Erythroblast (primary cell): ENCODE results near the gene CPAMD8.
"Not testable (repeated sequence)": the region's sequence is repeated elsewhere in the genome, so short reads cannot be mapped to it uniquely, and the experiment has no call there.

Source experiments
- DNase-seq, 2 experiments: peaks; one replicate each; lab custom pipeline; 2025; lab: John Stamatoyannopoulos, UW
- GATA1 ChIP-seq: IDR thresholded peaks from 2 replicates; pipeline ENCODE4 v1.6.1; 2011; ENCODE audit warnings: low read depth, mild to moderate bottlenecking, control low read depth, low read length, moderate library complexity
- POLR2A ChIP-seq: IDR thresholded peaks from 2 replicates; pipeline ENCODE4 v1.6.1; 2011; ENCODE audit warnings: mild to moderate bottlenecking, low read length

Gene CPAMD8

DNA sequence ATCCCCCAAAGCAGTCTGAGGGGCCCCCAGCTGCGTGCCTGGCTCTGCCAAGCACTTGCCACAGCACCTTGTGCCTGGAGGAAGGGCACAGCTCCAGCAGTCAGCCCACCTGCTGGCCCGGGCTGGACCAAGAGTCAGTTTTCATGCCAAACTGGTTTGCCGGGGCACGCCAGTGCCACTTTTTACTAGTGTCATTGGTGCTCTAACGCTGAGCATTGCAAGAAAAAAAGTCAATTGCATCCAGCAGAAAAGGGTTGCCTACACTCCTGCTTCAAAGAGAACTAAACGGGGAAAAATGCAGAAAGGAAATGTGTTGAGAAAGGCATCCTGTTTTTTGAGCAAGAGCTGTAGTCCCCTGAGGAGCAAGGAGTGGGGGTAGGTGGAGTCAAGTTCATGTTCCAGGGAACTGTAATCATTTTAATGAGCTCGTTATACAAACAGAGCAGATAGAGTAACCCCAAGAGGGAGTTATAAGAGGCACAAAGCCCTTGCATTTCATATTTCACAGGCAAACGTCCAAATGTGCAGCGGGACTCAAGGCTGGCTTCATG is 69.4 kb downstream of the CPAMD8 start:
- no peak for TF ChIP-seq GATA1
- no peak for TF ChIP-seq POLR2A
- no peak for DNase-seq

DNA sequence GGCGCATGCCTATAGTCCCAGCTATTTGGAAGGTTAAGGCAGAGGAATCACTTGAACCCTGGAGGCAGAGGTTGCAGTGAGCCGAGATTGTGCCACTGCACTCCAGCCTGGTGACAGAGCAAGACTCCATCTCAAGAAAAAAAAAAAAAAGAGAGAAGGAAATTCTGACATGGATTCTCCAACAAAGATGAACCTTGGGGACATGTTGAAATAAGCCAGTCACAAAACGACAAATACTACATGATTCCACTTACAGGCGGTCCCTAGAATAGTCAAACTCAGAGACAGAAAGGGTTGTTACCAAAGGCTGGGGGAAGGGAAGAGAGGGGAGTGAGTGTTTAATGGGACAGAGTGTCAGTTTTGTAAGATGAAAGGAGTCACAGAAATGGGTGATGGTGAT is 71.4 kb downstream of the CPAMD8 start:
- no peak for DNase-seq
- TF ChIP-seq POLR2A (no peak), GATA1 (no peak)

DNA sequence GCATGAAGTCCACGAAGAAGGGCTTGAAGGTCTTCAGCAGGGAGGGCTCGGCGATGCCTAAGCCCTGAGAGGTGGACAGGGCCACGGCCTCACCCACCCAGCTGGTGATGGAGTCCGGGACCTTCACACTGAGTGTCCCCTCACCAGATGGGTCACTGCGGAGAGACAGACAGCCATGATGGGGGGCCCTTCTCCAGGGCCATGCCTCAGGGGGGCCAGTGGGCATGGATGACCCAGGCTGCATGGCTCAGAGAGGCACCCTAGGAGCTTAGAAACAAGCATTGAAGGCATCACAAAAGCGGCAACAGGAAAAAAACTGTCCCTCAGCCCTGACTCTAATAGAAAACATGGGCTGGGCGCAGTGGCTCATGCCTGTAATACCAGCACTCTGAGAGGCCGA is 74.6 kb downstream of the CPAMD8 start:
- DNase-seq: no peak

DNA sequence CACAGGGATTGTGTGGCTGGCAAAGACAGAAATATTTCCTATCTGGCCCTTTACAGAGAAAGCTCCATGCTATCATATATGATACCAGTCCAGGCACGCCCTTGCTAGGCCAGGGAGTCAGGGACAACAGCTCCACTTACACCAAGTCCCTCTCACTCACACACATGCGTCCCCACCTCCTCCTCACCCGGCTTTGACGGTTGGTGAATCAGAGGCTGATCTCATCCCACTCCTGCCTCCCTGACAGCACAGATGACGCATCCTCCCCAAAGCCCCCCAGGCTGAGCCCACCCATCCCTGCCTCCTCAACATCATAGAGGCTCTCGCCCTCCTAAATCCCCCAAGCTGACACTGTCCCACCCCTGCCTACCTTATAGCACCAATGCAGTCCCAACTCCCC is 75.1 kb downstream of the CPAMD8 start:
- TF ChIP-seq POLR2A (no peak), GATA1 (no peak)
- DNase-seq: no peak

More for the DNA sequence above, 74.6 kb downstream of the CPAMD8 start:
- no peak for TF ChIP-seq GATA1
- TF ChIP-seq POLR2A: no peak

DNA sequence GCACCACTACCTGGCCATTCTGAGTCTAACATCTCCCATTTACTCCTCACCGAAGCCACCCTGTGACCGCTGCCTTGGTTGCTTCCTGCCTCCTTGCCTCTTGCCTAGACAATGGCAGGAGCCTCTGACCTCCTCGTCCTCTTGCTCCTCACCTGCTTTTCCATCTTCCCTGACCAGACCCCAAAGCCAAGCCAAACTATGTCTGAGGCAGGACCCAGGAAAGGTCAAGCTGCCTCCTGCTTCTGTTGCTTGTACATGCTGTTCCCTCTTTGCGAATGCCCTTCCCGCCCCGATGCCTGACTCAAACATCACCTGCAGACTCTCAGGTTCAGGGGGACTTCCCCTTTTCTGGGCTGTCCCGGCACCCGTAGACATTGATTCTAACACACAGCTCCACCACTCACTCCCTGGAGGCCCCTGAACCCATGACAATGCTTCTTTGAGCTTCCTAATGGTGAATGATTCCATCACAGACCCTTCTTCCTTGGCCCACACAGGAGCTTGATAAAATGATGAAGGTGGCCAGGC is 77.0 kb downstream of the CPAMD8 start:
- DNase-seq: no peak

DNA sequence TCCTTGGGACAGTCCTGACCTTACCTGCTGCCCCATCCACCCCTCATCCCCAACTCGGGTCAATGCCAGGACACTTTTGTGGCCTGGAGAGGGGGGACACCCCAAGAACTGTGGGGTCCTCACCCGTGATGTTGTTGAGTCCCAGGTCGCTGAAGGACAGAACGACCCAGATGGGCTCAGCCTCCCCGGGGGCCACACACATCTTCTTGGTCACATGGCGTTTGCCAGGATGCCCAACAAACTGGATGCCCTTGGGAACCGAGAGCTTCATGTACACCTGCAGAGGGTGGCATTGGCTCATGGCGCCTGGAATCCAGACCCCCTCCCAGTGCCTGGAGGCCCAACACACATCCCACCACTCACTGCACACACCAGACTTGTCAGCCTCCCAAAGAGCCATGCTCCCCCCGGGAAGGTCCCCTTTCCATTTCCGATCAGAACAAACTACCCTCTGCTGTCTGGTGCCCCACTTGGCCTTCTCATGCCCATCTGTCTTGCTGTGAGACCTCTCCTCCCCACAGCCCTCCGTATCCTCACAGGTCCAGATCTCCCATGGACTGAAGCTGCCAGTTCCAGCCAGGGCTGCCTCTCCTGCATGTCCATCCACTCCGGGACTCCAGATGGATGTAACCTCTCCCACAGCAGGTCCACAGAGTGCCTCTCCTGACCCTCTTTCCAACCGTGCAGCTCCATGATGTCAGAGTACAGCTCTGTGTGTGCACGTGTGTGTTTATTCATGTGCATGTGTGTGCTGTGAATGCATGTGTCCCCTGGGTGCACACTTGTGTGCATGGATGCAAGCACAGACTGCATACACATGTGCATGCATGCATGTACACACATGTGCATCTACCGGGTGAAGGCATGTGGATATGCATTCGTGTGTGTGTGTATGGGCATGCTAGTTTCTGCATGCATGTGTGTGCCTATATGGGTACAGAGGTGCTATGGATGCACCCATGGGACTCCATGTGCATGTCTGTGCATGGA is 79.4 kb downstream of the CPAMD8 start:
- no peak for DNase-seq
- TF ChIP-seq GATA1 (no peak), POLR2A (no peak)

More for the DNA sequence above, 77.0 kb downstream of the CPAMD8 start:
- TF ChIP-seq POLR2A (no peak), GATA1 (no peak)

DNA sequence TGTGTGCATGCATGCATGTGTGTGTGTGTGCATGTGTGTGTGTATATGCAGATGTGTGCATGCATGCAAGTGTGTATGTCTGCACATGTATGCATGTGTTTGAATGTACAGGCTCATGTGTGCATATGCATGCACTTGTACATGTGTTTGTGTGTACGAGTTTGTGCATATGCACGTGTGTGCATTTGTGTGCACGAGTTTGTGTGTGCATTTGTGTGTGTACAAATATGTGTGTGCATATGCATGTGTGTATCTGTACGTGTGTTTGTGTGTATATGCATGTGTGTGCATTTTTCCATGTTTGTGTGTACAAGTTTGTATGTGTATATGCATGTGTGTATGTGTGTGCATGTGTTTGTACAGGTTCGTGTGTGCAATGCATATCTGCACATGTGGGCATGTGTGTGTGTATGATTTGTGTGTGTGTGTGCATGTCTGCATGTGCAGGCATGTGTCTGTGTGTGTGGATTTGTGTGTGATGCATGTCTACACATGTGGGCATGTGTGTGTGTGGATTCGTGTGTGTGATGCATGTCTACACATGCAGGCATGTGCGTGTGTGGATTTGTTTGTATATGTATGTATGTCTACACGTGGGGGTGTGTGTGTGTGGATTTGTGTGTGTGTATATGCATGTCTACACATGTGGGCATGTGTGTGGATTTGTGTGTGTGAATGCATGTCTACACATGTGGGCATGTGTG is 80.7 kb downstream of the CPAMD8 start:
- no peak for DNase-seq
- TF ChIP-seq GATA1 (no peak), POLR2A (no peak)

DNA sequence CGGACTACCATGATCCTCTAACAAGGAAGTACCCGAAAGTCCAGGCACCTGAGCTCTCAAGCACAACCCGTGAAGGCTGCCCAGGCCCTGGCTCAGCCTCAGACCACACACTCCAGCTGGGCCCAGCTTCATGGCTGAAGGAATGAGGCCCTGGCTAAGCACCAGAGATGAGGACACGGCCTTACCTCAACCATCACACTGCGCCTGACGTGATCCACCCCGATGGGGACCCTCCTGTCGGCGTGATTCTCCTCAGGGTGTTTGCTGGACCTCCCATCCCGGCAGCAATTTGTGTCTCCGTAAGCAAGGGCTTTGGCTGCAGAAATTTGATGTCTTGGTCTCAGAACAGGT is 81.3 kb downstream of the CPAMD8 start:
- TF ChIP-seq POLR2A (no peak), GATA1 (no peak)
- no peak for DNase-seq

DNA sequence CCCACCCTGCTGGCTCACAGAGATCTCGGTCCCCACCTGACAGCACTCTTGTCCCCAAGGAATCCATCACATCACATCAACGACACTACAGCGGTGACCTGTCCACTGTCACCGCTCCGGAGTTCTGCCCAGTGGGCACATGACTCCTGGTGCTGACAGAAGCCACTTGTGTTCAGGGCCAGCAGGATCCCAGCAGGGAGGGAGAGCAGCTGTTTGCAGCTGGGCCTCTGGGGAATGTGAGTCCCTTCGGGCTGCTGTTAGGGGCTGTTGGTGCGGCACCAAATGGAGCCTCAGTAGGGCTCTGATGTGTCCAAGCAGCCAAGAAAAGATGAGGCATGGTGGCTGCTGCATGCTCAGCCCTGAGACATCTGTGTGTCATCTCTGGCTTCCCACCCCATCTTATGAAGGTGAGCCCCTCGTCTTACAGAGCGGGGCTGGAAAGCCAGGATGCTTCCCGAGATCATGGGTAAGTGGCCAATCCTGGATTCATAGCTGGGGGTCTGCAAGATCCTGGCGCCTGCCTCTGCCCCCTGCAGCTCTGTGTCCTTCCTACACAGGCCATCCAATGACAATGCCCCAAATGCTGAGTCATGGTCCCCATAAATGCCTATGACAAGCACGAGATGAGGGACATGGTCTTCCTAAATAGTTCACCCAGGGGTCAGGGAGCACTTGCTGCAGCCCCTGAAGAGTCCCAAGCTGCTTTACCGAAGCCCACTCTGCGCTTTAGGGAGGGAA is 81.8 kb downstream of the CPAMD8 start:
- peak in 1 of 2 experiments; percentile 6 for DNase-seq
- TF ChIP-seq GATA1 (no peak), POLR2A (no peak)

DNA sequence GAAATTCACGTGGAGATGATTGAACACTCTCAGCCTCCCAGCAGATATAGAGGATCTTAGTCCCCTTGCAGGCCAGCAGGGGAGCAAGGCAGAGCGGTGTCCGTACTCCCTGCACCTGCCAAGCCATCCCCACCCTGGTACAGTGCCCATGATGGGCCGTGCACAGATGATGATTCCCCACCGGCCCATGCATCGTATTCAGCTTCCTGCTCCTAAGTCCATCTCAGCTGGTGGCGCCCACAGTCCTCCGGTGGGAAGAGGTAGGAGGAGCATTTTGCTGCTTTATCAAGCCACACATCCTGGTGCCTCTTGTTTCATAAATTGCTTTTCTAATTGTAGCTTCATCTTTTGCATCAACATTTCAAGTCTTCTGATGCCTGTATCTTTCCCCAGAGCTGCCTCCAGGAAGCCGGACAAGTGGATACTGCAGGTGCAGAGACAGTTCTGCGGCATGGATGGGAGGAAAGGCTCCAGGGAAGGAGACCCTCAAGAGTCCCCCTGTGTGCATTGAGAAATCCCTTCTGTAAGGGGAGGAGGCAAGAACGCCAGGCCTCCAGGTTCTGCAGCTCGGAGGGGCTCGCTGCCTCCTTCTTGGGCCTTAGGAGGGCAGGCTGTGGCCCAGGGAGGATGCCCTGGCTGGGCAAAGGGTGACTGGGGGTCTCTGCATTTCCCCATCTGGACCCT is 82.5 kb downstream of the CPAMD8 start:
- TF ChIP-seq POLR2A (no peak), GATA1 (no peak)
- DNase-seq: no peak

DNA sequence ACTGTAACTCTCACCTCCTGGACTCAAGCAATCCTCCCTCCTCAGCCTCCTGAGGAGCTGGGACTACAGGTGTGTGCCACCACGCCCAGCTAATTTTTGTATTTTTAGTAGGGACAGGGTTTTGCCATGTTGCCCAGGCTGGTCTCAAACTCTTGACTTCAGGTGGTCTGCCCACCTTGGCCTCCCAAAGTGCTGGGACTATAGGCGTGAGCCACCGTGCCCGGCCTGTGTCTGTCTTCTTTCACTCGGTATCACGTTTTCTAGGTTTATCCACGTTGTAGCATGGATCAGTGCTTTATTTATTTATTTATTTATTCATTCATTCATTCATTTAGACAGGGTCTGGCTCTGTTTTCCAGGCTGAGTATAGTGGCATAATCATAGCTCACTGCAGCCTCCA is 83.5 kb downstream of the CPAMD8 start:
- not testable (repeated sequence) for DNase-seq

DNA sequence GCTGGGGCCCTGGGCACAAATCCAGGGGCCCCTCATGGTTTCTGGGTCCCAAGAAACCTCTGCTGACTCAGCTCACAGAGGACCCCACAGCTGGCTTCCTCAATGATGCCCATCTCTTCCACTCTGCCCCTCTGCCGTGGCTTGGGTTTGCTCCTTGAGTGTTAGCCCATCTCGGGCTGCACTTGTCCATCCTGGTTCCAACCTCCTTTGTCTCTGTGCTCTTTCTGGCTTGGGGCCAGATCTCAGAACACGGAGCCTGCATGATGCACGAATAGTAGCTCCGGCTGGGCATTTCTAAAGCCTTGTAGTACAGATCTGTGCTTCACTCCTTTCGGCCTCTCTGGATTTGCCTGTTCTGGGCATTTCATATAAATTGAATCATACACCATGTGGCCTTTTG is 84.0 kb downstream of the CPAMD8 start:
- DNase-seq: no peak
- TF ChIP-seq GATA1 (no peak), POLR2A (no peak)

DNA sequence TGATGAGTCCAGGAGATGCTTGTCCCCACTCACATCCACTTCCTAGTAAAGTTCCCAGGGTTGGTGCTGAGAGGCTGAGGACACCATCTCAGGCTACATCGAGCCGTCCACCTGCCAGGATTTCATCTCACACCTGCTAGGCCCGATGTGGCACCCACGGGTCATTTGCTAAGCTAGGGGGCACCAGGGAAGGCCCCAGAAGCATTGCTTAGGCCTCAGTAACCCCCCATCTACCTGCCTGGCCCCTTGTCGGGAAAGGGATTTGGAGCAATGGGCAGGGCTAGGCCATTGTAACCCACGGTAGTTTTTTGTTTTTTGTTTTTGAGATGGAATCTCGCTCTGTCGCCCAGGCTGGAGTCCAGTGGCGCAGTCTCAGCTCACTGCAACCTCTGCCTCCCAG is 86.0 kb downstream of the CPAMD8 start:
- TF ChIP-seq POLR2A: no peak
- TF ChIP-seq GATA1: no peak
- DNase-seq: no peak

DNA sequence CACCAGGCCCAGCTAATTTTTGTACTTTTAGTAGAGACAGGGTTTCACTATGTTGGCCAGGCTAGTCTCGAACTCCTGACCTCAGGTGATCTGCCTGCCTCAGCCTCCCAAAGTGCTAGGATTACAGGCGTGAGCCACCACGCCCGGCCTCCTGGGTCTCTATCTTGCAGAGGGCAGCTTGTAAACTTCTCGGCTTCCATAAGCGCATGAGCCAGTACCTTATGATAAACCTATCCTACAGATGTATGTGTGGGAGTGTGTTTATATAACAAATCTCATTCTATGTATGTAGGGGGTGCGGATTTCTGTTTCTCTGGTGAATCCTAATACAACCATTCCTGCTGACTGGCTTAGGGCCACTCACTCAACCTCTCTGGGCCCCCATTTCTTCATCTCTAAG is 86.5 kb downstream of the CPAMD8 start:
- DNase-seq: not testable (repeated sequence)
